HT-29 (cell line): ENCODE data around the gene TTLL9. TPM values are rescaled to one million over a fixed set of nuclear protein-coding genes. Genes with fewer than 3 reads are reported as not detected.
"Not testable (repeated sequence)": the region's sequence is repeated elsewhere in the genome, so short reads cannot be mapped to it uniquely, and the experiment has no call there.

Experiments used
- DNase-seq: peaks from one replicate; pipeline ENCODE4 v3.0.0-alpha.2; 2015; ENCODE audit warnings: low spot score
- total RNA-seq: library from RNA; depleted of rRNA; stranded (reverse); fragments of >200 nt; shearing (Covaris generic); gene quantifications from 2 replicates; pipeline ENCODE4 v1.2.3, GENCODE V29; 2014

TTLL9 gene
- total RNA-seq, 1 experiment from 2014 or later: 0.05 TPM

DNA sequence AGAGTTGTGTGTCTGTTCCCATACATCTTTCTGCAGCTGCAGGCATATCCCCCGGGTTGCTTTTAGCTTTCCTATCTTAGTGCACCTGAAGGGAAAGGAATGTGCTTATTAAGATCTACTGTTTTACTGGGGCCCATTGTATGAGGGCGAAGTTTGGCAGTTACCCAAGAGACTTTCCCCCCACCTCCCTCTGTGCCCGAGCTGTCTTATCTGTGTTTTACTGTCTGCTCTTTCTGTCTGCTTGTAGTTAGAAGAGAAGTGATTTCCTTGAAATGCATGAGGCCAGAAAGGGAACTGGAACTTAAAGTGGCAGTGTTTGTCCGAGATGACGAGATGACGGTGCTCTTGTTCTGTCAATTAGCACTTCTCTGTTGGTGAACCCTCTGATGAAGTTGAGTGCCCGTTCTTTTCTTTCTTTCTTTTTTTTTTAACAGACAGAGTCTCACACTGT lies 47.6 kb downstream of the TTLL9 start:
- DNase-seq: not testable (repeated sequence)

DNA sequence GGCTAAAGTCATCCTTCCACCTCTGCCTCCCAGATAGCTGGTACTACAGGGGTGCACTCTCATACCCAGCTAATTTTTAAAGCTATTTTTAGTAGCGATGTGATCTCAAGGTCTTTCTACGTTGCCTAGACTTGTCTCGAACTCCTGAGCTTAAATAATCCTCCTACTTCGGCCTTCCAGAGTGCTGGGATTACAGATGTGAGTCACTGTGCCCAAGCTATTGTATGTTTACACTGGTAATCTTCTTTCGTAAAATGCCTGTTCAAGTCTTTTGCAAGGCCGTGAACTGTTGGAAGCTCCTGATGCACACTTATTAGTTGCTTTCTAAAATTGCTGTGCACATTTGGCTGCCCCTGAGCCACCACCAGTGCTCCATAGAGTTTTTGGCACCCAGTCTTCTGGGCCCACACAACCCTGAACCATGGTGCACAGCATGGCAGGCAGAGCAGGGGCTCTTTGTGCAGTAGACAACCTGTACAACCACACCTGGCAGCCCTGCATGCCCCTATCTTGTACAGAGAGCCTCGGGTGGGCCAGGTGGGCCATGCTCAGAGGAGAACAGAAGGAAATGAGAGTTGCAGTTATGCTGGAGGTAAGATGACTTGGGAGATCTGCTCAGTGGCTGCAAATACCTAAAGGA lies 48.2 kb downstream of the TTLL9 start:
- DNase-seq: no peak

DNA sequence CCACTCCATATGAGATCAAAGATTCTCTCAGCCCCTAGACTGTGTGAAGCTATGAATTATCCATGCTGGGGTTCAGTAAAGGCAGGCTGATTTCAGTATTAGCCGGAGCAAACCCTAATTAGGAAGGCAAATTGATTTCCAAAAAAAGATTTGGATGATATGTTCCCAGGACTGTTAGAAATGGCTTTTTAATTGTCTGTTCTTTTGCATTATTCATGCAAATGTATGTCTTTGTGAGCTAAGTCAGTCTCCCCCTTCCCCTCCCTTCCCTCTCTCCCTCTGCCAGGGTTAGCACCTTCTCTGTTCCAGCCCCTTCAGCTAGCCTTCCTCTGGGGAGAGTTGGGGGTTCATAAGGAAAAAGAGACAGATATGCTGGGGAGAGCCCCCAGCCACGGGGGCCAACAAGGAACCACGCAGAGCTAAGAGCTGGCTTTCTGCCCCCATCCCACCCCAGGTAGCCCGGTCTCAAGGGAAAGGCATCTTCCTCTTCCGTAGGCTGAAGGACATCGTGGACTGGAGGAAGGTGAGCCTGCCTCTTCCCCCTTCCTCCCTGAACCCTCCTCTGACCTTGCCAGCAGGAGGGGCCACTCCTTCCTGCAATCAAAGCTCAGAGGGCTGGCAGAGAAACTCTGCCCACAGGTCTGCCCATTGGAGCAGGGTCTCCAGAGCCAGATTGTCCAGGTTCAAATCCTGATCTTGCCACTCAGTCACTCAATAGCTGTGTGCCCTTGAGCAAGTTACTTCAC lies 49.1 kb downstream of the TTLL9 start:
- no peak for DNase-seq

DNA sequence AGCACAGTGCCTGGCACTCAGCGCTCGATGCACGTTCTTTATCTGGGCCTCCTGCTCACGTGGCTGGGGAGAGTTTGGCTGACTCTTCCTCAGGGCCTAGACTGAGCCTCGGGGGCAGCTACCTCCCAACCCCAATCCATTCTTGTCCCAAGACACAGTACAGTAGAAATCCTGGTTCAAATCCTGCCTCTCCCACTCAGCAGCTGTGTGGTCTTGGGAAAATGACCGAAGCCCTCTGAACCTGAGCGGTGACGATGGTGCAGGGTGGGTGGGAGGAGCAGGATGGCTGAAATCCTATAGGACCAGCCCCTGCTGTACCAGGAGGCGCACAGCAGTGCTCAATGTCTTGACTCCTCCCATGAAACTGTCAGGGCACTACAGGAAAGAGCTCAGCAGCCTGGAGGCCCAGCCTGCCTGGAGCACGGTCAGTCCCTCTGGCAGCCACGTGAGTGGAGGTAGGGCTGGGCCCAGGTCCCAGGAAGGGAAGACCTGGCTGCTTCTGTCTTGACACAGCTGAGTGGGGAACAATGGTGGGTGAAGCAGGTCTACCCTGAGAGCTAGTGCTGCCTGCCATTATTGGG lies 49.9 kb downstream of the TTLL9 start:
- DNase-seq: no peak

DNA sequence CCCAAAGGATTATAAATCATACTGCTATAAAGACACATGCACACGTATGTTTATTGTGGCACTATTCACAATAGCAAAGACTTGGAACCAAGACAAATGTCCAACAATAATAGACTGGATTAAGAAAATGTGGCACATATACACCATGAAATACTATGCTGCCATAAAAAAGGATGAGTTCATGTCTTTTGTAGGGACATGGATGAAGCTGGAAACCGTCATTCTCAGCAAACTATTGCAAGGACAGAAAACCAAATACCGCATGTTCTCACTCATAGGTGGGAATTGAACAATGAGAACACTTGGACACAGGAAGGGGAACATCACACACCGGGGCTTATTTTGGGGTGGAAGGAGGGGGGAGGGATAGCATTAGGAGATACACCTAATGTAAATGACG lies 51.0 kb downstream of the TTLL9 start:
- not testable (repeated sequence) for DNase-seq

DNA sequence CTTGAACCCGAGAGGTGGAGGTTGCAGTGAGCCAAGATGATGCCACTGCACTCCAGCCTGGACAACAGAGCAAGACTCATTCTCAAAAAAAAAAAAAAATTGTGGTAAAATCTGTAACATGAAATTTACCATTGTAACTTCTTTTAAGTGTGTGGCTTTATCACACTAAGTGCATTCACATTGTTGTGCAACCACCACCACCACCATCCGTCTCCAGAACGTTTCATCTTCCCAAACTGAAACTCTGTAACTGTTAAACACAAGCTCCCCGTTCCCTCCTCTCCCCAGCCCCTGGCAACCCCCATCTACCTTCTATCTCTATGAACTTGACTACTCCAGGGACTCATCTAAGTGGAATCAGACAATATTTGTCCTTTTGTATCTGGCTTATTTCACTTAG lies 51.7 kb downstream of the TTLL9 start:
- no peak for DNase-seq

DNA sequence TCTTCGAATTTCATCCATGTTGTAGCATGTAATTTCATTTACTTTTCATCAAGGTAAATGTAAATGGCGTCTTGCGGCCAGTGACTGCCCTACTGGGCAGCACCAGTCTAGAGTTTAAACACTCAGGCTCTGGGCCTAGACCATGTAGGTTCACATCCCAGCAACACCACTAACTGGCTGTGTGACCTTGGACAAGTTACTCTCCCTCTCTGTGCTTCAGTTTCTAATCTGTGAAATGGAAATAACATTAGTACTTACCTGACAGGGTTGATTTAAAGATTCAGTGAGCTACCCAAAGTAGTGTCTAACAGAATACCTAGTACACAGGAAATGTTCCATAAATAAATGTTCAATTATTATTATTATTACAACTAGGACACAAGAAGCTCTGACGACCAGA lies 52.2 kb downstream of the TTLL9 start:
- DNase-seq: no peak

DNA sequence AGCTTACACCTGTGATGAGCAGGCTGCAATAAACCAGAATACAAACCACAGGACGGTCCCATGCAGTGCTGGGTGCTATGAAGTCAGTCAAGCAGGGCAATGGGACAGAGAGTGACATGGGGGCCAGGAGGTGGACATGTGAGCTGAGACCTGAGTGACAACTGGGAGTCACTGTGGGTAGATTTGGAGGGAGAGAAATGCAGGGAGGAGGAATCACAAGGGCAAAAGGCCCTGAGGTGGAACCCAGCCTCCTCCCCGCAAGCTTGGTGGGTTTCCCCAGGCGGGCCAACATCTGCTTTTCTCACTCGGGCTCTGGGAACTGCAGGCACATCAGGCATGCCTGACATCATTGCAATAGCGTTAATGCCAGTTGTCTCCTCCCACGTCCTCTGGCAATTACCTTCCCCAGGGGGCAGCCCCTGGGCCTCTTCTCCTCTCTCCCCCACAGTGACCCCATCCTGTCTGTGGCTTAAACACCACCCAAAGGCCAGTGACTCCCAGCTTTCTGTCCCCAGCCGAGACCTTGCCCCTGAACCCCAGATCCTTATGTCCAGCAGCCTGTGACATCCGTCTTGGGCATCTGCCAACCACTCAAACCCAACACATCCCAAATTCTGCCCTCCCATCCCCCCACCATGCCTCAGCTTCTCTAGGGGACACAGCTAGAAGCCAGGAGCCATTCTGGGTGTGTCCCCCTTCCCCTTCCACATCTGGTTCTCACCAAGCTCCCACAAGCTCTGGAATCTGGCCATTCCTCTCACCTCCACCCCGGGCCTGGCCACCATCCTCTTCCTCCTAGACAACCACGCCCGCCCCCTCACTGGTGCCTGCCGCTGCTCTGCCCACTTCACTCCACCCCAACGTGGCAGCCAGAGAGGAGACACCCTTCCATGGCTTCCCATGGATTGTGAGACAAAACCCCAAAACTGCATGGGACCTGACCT lies 53.2 kb downstream of the TTLL9 start:
- no peak for DNase-seq

DNA sequence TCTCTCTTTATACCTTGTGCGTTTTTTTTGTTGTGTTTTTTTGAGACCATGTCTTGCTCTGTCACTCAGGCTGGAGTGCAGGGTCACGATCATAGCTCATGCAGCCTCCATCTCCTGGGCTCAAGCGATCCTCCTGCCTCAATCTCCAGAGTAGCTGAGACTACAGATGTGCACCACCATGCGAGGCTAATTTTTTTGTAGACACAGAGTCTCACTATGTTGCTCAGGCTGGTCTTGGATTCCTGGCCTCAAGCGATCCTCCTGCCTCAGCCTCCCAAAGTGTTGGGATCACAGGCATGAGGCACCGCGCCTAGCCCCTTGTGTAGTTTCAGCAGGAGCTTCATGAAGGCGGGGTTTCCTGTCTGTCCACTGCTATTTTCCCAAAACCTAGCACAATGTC lies 54.1 kb downstream of the TTLL9 start:
- DNase-seq: no peak

DNA sequence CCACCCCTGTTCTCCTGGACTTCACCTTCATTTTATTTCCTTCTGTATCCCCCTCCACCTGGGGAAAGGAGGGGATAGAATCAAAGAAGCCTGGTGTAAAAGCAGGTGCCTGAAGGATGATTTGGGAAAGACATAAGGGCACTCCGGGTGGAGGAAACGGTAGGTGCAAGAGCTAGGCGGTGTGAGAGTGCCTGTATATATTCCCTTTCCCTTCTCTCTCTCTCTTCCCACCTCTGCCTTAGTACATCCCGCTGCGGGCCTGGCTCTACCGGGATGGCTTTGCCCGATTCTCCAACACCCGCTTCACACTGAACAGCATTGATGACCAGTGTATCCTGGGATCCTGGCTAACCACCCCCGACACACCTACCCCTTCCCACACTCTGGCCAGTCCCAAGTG lies 55.2 kb downstream of the TTLL9 start:
- no peak for DNase-seq

DNA sequence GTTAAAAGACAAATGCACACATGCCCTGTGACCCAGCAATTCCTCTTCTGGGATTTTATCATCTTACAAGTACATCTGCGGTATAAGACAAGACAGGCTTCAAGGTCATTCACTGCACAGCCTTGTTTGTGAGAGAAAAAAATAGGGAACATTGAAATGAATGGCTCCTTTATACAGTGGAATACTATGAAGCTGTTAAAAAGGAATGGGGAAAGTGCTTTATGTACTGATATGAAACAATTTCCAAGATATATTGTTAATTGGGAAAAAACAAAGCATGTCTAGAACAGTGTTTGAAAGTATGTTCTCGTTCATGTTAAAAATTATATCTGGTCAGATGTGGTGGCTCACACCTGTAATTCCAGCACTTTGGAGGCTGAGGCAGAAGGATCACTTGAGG lies 56.1 kb downstream of the TTLL9 start:
- no peak for DNase-seq

DNA sequence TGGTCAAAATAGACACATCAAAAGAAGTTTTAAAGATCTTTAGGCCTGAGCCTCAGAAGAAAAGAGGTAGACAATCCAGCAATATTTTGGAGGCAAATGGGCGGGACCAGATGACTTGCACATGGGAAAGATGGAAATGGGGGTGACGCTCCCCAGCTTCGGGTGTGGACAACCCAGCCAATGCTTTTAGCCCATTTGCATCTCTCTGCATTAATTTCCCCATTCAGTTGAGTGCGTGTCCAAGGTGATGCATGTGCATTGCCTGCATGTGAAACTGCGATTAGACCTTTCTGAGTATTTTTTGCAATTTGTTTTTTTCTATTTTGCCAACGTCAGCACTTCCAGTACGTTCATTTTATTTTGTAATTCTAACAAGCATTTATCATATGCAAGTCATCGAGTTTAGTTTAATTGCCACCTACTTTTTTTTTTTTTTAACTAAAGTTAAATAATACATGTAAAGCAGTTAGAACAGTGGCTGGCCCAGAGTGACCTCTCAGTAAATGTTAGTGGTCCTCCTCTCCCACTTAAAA lies 57.3 kb downstream of the TTLL9 start:
- no peak for DNase-seq

DNA sequence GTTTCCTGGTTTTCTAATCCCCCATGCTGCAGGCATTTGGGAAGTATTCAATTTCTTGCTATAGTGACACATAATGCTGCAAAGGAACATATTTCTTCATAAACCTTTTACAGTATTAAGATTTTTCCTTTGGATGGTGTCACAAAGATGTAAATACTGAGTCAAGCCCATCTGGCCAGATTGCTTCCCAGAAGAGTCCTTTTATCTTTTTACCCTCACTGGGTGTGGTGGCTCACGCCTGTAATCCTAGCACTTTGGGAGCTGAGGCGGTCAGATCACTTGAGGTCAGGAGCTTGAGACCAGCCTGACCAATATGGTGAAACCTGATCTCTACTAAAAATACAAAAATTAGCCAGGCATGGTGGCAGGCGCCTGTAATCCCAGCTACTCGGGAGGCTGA lies 59.2 kb downstream of the TTLL9 start:
- DNase-seq: not testable (repeated sequence)

DNA sequence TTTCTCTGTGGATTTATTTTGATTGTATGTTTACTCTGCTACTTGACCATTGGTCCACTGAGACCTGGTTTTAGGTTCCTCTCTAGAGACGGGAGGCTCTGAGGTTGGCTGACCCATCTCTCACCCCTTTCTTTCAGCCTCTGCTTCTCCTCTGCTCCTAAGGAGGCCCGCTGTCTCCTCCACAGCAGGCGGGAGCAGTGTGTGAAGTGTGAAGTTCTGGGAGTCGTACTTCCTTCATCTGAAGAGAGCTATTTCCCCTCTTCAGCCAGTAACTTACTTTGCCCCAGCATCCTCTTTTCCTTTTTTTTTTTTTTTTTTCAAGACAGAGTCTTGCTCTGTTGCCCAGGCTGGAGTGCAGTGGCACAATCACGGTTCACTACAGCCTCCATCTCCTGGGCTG lies 60.3 kb downstream of the TTLL9 start:
- no peak for DNase-seq

DNA sequence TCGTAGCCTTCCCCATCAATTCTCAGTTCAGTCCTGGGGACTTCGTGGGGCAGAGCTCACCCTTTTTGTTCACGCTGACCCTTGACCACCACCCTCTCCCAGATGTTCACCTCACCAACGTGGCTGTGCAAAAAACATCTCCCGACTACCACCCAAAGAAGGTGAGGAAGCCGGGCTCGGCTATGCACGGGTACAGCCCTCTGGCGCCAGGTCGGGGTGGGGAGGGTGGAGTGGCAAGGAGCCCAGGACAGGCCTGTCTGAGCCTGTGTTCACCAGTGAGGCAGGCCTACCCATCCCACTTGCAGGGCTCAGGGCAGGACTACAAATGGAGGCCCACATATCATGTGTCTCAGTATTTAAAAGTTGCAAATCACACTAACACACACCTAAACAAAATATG lies 63.3 kb downstream of the TTLL9 start:
- DNase-seq: no peak

DNA sequence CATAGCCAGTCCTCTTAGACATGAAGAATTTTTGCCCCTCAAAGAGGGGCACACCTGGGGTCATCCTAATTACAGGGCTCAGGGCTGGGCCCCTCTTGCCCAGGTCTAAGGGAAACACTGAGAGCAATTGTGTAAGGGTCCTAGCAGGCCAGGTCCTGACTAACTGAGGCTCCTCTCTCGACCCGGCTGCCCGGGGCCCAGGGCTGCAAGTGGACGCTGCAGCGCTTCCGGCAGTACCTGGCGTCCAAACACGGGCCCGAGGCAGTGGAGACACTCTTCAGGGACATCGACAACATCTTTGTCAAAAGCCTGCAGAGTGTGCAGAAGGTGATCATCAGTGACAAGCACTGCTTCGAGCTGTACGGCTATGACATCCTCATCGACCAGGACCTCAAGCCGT lies 64.1 kb downstream of the TTLL9 start:
- no peak for DNase-seq

DNA sequence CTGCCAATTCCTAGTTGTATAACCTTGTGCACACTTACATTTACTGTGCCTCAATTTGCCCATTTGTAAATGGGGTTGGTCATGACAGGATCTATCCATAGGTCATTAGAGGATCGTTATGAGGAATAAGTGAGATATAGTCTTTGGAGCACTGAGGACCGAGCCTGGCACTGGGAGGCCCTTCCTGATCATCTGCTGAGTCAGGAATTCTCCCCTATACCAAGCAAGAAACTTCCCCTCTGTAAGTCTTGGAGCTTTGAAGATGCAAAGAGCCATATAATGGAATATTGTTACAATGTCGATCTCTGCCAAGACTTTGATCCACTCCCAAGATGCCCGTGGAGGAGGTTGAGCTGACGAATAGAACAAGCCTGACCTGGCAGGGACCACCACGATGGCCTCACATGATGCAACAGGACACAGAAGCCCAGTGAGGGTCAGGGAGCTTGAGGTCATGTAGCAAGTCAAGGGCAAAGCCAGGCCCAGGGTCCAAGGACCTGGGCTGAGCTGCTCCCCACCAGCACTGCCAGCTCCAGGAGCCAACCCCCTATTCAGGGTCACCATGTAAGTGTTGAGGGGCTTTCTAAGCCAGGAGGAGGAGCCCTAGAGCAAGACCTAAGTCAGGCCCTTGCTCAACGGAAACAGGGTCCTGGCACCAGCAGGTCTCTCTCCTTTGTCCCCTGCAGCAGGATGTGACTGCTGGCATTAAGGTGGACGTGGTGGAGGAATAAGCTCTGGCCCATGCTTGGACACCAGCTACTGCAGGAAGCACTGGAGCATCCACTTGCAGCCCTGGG lies 64.7 kb downstream of the TTLL9 start:
- no peak for DNase-seq

DNA sequence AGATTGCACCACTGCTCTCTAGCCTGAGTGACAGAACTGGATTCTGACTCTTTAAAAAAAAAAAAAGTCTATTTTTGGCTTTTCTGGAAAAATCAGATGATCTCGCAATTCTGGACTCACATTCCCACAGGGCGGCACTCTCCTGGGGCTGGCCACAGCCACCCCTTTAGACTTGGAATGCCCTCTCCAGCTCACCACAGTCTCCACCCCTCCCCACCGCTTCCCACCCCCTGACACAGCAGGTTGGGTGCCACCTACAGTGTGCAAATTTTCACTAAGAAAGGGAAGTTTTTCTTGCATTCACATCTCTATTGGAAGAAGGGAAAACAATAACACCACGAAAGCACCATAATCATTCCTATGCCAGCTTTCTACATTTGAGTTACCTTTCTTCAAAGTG lies 66.0 kb downstream of the TTLL9 start:
- DNase-seq: no peak

DNA sequence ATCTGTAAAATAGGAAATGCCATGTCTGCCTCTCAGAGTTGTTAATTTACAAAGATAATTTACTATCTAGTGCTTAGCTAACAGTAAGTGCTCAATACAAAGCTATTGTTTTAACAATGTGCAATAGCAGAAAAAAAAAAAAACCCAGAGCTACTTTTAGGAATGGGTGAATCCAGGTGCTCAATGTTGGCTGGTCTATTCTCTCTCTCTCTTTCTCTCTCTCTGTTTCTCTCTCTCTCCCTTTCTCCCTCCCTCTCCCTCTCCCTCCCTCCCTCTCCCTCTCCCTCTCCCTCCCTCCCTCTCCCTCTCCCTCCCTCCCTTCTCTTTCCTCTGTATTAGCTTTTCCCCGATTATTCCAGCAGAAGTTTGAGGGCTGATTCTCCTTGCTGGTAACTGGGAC lies 67.4 kb downstream of the TTLL9 start:
- no peak for DNase-seq

DNA sequence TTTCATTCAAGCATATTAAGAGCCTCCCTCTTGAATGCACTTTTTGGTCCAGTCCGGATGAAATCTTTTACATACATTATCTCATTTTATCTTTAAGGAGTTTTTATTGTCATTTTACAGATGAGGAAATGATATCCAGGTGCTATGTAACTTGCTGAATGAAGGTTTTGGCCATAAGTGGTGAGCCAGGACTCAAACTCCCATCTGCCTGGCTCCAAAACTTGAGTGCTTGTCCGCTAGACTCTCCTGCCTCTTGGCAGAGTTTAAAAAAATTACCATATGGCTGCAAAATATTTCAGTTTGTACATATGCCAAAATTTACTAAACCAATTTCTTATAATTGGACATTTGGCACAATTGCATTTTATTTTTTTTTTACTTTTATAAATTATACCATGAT lies 69.2 kb downstream of the TTLL9 start:
- no peak for DNase-seq

DNA sequence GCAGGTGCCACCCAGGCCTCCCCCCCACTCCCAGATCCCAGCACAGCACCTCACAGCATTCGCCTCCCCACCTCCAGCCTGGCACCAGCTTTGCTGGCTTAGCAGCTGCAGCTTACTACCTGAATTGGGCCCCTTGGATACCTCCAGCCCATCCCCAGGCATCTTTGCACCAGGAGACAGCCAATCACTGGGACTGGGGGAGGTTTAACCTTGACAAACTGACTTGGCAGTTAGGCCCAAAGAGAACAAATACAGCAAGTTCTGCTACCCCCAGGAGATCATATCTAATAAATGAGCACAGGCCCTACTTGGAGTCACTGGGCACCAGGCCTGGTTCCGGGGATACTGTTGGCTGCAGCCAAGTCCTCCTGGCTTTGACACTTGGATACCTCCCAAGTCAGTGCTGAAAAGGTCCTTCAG lies 72.6 kb downstream of the TTLL9 start:
- no peak for DNase-seq
